HG03139 (cell line): ENCODE measurements around the gene UGDH.

Source experiments
- ATAC-seq: cut with Tn5 transposase; IDR thresholded peaks from one replicate; pipeline ENCODE4 v1.9.1; 2021; ENCODE audit not compliant: unreplicated experiment

The UGDH gene

GRCh38 chr4:39456946-39457763 is 70.1 kb downstream of the UGDH start:
- no peak for ATAC-seq

- ATAC-seq, result no peak
Observed at GRCh38 chr4:39455486-39455885, 71.8 kb downstream of the UGDH start.

GRCh38 chr4:39453738-39454137 is 73.5 kb downstream of the UGDH start:
- no peak for ATAC-seq

GRCh38 chr4:39452860-39453587 is 74.2 kb downstream of the UGDH start:
- no peak for ATAC-seq

GRCh38 chr4:39452153-39452859 is 74.9 kb downstream of the UGDH start:
- ATAC-seq, result no peak

- ATAC-seq, result no peak
Observed at GRCh38 chr4:39451423-39452023, 75.7 kb downstream of the UGDH start.

- no peak for ATAC-seq
Observed at GRCh38 chr4:39450618-39451017, 76.6 kb downstream of the UGDH start.
